HepG2 (cell line): Measurements from ENCODE around the gene ZNF606. TPM values are rescaled to one million over a fixed set of nuclear protein-coding genes. Genes with fewer than 3 reads are reported as not detected.

ENCODE experiments used
- CAMTA2 ChIP-seq: sonication (generic); formaldehyde crosslinking; IDR thresholded peaks from 2 replicates; pipeline ENCODE4 v1.4.0; 2020; ENCODE audit warnings: mild to moderate bottlenecking, missing genetic modification reagents, borderline replicate concordance
- CREB1 ChIP-seq, 2 experiments: fragments of 450-650 bp in 1 of 2; IDR thresholded peaks; 2 replicates each; pipeline ENCODE4 v1.6.1; 2016 to 2017; ENCODE audit warnings: control low read depth in 1 of 2, mild to moderate bottlenecking in 1 of 2, missing compliant biosample characterization in 1 of 2, missing genetic modification characterization in 1 of 2
- ELF3 ChIP-seq: IDR thresholded peaks from 2 replicates; pipeline ENCODE4 v1.6.1; 2016; ENCODE audit warnings: missing genetic modification reagents, missing compliant biosample characterization
- ERF ChIP-seq: IDR thresholded peaks from 2 replicates; pipeline ENCODE4 v1.6.1; 2018; ENCODE audit warnings: missing biosample characterization, missing genetic modification reagents
- HNF4A ChIP-seq: sonication (generic); formaldehyde crosslinking; IDR thresholded peaks from 2 replicates; pipeline ENCODE4 v1.4.0; 2020; ENCODE audit warnings: missing genetic modification reagents
- MED8 ChIP-seq: sonication (generic); formaldehyde crosslinking; IDR thresholded peaks from 2 replicates; pipeline ENCODE4 v1.8.1; 2023; ENCODE audit warnings: mild to moderate bottlenecking, missing genetic modification reagents; ENCODE audit not compliant: insufficient replicate concordance
- MNT ChIP-seq: fragments of 450-650 bp; IDR thresholded peaks from 2 replicates; pipeline ENCODE4 v1.6.1; 2016
- NFYC ChIP-seq: IDR thresholded peaks from 2 replicates; pipeline ENCODE4 v1.6.1; 2016; ENCODE audit warnings: missing genetic modification reagents, missing compliant biosample characterization
- PAX8 ChIP-seq: sonication (generic); formaldehyde crosslinking; IDR thresholded peaks from 2 replicates; pipeline ENCODE4 v1.8.0; 2022; ENCODE audit warnings: mild to moderate bottlenecking, missing genetic modification reagents, borderline replicate concordance
- RBM22 ChIP-seq: fragments of 200-400 bp; formaldehyde crosslinking; optimal IDR thresholded peaks from 2 replicates; pipeline ENCODE3; 2017; ENCODE audit warnings: mild to moderate bottlenecking, low read length, moderate library complexity
- SMC3 ChIP-seq: IDR thresholded peaks from 2 replicates; pipeline ENCODE4 v1.6.1; 2011; ENCODE audit warnings: low read length, improper control_type of control experiment
- SP140L ChIP-seq: sonication (generic); formaldehyde crosslinking; IDR thresholded peaks from 2 replicates; pipeline ENCODE4 v1.4.0; 2020; ENCODE audit warnings: missing genetic modification reagents, borderline replicate concordance
- XRCC5 ChIP-seq: fragments of 200-400 bp; formaldehyde crosslinking; optimal IDR thresholded peaks from 2 replicates; pipeline ENCODE3; 2017; ENCODE audit warnings: mild to moderate bottlenecking, low read length
- ZNF451 ChIP-seq: sonication (generic); formaldehyde crosslinking; IDR thresholded peaks from 2 replicates; pipeline ENCODE4 v1.5.0; 2020; ENCODE audit warnings: mild to moderate bottlenecking, missing genetic modification reagents
- ZNF768 ChIP-seq: sonication (generic); formaldehyde crosslinking; IDR thresholded peaks from 2 replicates; pipeline ENCODE4 v1.4.0; 2020; ENCODE audit warnings: missing genetic modification reagents
- ZNF878 ChIP-seq: sonication (generic); formaldehyde crosslinking; IDR thresholded peaks from 2 replicates; pipeline ENCODE4 v1.8.1; 2023; ENCODE audit warnings: mild to moderate bottlenecking, missing genetic modification reagents, moderate library complexity
- polyA plus RNA-seq, 8 experiments: library from polyadenylated mRNA; depleted of rRNA in 3 of 8; stranded (reverse) in 7 of 8; unstranded in 1 of 8; fragments of >200 nt; fragmentation: Illumina TruSeq in 4 of 8; extraction: Trizol in 4 of 8; gene quantifications; 2 replicates each; pipeline versions ENCODE4 v1.2.1 to v1.2.3, GENCODE V29; 2011 to 2016; ENCODE audit warnings: low read depth in 4 of 8, missing spikeins in 1 of 8, mixed read lengths in 1 of 8; ENCODE audit not compliant: insufficient read depth in 1 of 8
- total RNA-seq, 5 experiments: library from RNA; depleted of rRNA; stranded (reverse); fragments of >200 nt; fragmentation: Illumina TruSeq; extraction: Trizol; gene quantifications; 2 replicates each; pipeline ENCODE4 v1.2.3, GENCODE V29; 2016; ENCODE audit warnings: low read depth in 1 of 5
- TF ChIP-seq, protein P1 (sequence below): IDR thresholded peaks from 2 replicates; pipeline ENCODE4 v1.6.1; 2016; ENCODE audit warnings: missing compliant biosample characterization, missing genetic modification reagents, borderline replicate concordance
- TF ChIP-seq, protein P2 (sequence below): sonication (generic); formaldehyde crosslinking; IDR thresholded peaks from 2 replicates; pipeline ENCODE4 v1.5.1; 2020; ENCODE audit warnings: mild to moderate bottlenecking, missing genetic modification reagents
- TF ChIP-seq, protein P3 (sequence below): IDR thresholded peaks from 2 replicates; pipeline ENCODE4 v1.6.1; 2016
- TF ChIP-seq, protein P4 (sequence below): sonication (generic); formaldehyde crosslinking; IDR thresholded peaks from 2 replicates; pipeline ENCODE4 v1.4.0; 2020; ENCODE audit warnings: missing genetic modification reagents

The ZNF606 gene
- total and polyA plus RNA-seq, 2 of the 13 experiments (the other 11 are each of a cell fraction or from before 2014, with no cell fraction given), result 4.2 to 14.8 TPM

- TF ChIP-seq SMC3 (0 out of 2 replicates have a peak, but pooled peaks have one; percentile 23), MNT (peak; percentile 40; the same call in 1 of the 2 replicates), NFYC (CRISPR knock-in tag) (peak; percentile 91), PAX8 (CRISPR knock-in tag) (0 out of 2 replicates have a peak, but pooled peaks have one; percentile 50), ELF3 (CRISPR knock-in tag) (peak; percentile 88), XRCC5 (peak; percentile 85), CREB1 (IDR thresholded peaks at IDR 0.05) (peak; percentile 57; the same call in 1 of the 2 replicates), CREB1 (CRISPR knock-in tag; IDR thresholded peaks at IDR 0.05) (peak; percentile 76; the same call in 1 of the 2 replicates), ERF (CRISPR knock-in tag) (peak; percentile 88), HNF4A (CRISPR knock-in tag) (peak; percentile 20), ZNF878 (CRISPR knock-in tag) (no peak), SP140L (no peak), RBM22 (no peak), MED8 (CRISPR knock-in tag) (peak; percentile 21), ZNF451 (CRISPR knock-in tag) (no peak), ZNF768 (CRISPR knock-in tag) (peak; percentile 67; the same call in 1 of the 2 replicates), CAMTA2 (CRISPR knock-in tag) (no peak)
- TF ChIP-seq, protein P1, sequence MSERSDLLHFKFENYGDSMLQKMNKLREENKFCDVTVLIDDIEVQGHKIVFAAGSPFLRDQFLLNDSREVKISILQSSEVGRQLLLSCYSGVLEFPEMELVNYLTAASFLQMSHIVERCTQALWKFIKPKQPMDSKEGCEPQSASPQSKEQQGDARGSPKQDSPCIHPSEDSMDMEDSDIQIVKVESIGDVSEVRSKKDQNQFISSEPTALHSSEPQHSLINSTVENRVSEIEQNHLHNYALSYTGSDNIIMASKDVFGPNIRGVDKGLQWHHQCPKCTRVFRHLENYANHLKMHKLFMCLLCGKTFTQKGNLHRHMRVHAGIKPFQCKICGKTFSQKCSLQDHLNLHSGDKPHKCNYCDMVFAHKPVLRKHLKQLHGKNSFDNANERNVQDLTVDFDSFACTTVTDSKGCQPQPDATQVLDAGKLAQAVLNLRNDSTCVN (CRISPR knock-in tag), result peak; percentile 42; the same call in 1 of the 2 replicates
- TF ChIP-seq, protein P2, sequence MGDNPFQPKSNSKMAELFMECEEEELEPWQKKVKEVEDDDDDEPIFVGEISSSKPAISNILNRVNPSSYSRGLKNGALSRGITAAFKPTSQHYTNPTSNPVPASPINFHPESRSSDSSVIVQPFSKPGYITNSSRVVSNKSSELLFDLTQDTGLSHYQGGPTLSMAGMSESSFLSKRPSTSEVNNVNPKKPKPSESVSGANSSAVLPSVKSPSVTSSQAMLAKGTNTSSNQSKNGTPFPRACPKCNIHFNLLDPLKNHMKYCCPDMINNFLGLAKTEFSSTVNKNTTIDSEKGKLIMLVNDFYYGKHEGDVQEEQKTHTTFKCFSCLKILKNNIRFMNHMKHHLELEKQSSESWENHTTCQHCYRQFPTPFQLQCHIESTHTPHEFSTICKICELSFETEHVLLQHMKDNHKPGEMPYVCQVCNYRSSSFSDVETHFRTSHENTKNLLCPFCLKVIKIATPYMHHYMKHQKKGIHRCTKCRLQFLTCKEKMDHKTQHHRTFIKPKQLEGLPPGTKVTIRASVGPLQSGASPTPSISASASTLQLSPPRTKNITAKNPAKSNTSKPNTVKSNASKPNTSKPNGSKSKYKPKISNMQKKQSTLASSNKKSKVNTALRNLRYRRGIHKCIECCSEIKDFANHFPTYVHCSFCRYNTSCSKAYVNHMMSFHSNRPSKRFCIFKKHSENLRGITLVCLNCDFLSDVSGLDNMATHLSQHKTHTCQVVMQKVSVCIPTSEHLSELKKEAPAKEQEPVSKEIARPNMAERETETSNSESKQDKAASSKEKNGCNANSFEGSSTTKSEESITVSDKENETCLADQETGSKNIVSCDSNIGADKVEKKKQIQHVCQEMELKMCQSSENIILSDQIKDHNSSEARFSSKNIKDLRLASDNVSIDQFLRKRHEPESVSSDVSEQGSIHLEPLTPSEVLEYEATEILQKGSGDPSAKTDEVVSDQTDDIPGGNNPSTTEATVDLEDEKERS (CRISPR knock-in tag), result 0 out of 2 replicates have a peak, but pooled peaks have one; percentile 65
- TF ChIP-seq, protein P3, sequence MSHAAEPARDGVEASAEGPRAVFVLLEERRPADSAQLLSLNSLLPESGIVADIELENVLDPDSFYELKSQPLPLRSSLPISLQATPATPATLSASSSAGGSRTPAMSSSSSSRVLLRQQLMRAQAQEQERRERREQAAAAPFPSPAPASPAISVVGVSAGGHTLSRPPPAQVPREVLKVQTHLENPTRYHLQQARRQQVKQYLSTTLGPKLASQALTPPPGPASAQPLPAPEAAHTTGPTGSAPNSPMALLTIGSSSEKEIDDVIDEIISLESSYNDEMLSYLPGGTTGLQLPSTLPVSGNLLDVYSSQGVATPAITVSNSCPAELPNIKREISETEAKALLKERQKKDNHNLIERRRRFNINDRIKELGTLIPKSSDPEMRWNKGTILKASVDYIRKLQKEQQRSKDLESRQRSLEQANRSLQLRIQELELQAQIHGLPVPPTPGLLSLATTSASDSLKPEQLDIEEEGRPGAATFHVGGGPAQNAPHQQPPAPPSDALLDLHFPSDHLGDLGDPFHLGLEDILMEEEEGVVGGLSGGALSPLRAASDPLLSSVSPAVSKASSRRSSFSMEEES (CRISPR knock-in tag), result 0 out of 2 replicates have a peak, but pooled peaks have one; percentile 35
- TF ChIP-seq, protein P4, sequence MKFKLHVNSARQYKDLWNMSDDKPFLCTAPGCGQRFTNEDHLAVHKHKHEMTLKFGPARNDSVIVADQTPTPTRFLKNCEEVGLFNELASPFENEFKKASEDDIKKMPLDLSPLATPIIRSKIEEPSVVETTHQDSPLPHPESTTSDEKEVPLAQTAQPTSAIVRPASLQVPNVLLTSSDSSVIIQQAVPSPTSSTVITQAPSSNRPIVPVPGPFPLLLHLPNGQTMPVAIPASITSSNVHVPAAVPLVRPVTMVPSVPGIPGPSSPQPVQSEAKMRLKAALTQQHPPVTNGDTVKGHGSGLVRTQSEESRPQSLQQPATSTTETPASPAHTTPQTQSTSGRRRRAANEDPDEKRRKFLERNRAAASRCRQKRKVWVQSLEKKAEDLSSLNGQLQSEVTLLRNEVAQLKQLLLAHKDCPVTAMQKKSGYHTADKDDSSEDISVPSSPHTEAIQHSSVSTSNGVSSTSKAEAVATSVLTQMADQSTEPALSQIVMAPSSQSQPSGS (CRISPR knock-in tag), result peak; percentile 59
These were observed 55.0 kb downstream of the ZNF606 start, which contains the start of gene ZNF256 (continued) for GRCh38 chr19:57947419-57948134.
